ENCODE measurements around the gene RNASEH2C. TPM values are rescaled to one million over a fixed set of nuclear protein-coding genes. Genes with fewer than 3 reads are reported as not detected.

RNASEH2C gene
- total RNA-seq, 8 experiments from 2014 or later: 12.7 to 80.0 (median 25.4) TPM

Other genes starting within 250 kb of the RNASEH2C start
- gene MALAT1, start 221.8 kb downstream of the RNASEH2C start, total RNA-seq: over 10,000 TPM in 4 of 8 experiments, 1,000 to 10,000 TPM in 4; 4,364 to 49,781 (median 11,043) TPM
- 100 to 1,000 TPM in 1 of 8 experiments, 10 to 100 TPM in 7; 39.2 to 119 (median 57.7) TPM for gene SCYL1, start 195.7 kb downstream of the RNASEH2C start, total RNA-seq
- 10 to 100 TPM in 4 of 8 experiments, 1 to 10 TPM in 4; 1.5 to 69.9 (median 25.5) TPM for gene LTBP3, start 162.4 kb downstream of the RNASEH2C start, total RNA-seq
- gene ZNRD2, start 150.3 kb downstream of the RNASEH2C start, total RNA-seq: 10 to 100 TPM; 37.4 to 74.2 (median 55.0) TPM
- gene FAM89B, start 148.3 kb downstream of the RNASEH2C start, total RNA-seq: 10 to 100 TPM; 18.6 to 63.4 (median 28.8) TPM
- 10 to 100 TPM in 3 of 8 experiments, 1 to 10 TPM in 5; 1.5 to 44.6 (median 5.5) TPM for gene EHBP1L1, start 144.7 kb downstream of the RNASEH2C start, total RNA-seq
- gene KCNK7, start 125.0 kb downstream of the RNASEH2C start, total RNA-seq: 1 to 10 TPM in 2 of 8 experiments, under 1 TPM in 5, not detected in 1; 0.18 to 1.9 (median 0.38) TPM
- gene MAP3K11, start 106.6 kb downstream of the RNASEH2C start, total RNA-seq: 10 to 100 TPM in 7 of 8 experiments, 1 to 10 TPM in 1; 7.3 to 33.0 (median 15.9) TPM
- gene PCNX3, start 105.0 kb downstream of the RNASEH2C start, total RNA-seq: 10 to 100 TPM; 12.0 to 52.7 (median 19.5) TPM
- gene SIPA1, start 82.7 kb downstream of the RNASEH2C start, total RNA-seq: 10 to 100 TPM in 3 of 8 experiments, 1 to 10 TPM in 5; 4.8 to 16.1 (median 8.0) TPM
- gene RELA, start 57.9 kb downstream of the RNASEH2C start, total RNA-seq: 10 to 100 TPM; 16.7 to 56.1 (median 32.2) TPM
- 10 to 100 TPM; 33.4 to 66.8 (median 48.6) TPM for gene KAT5, start 8.5 kb downstream of the RNASEH2C start, total RNA-seq
- 10 to 100 TPM in 1 of 8 experiments, 1 to 10 TPM in 7; 2.7 to 12.9 (median 4.8) TPM for gene AP5B1, start 60.2 kb upstream of the RNASEH2C start, total RNA-seq
- under 1 TPM in 5 of 8 experiments, not detected in 3; 0.05 to 0.85 (median 0.21) TPM for gene OVOL1, start 66.3 kb upstream of the RNASEH2C start, total RNA-seq
- 1 to 10 TPM; 1.5 to 6.7 (median 4.2) TPM for gene SNX32, start 113.2 kb upstream of the RNASEH2C start, total RNA-seq
- 1,000 to 10,000 TPM in 1 of 8 experiments, 100 to 1,000 TPM in 7; 482 to 1,056 (median 733) TPM for gene CFL1, start 137.4 kb upstream of the RNASEH2C start, total RNA-seq
- gene MUS81, start 139.6 kb upstream of the RNASEH2C start, total RNA-seq: 10 to 100 TPM; 27.4 to 47.3 (median 42.1) TPM
- 100 to 1,000 TPM in 1 of 8 experiments, 10 to 100 TPM in 3, 1 to 10 TPM in 4; 6.9 to 100 (median 10.4) TPM for gene EFEMP2, start 152.0 kb upstream of the RNASEH2C start, total RNA-seq
- 1 to 10 TPM in 1 of 8 experiments, under 1 TPM in 5, not detected in 2; 0.21 to 1.7 (median 0.56) TPM for gene CTSW, start 159.0 kb upstream of the RNASEH2C start, total RNA-seq
- 10 to 100 TPM; 63.4 to 99.1 (median 84.6) TPM for gene FIBP, start 167.7 kb upstream of the RNASEH2C start, total RNA-seq
- gene CCDC85B, start 169.9 kb upstream of the RNASEH2C start, total RNA-seq: 10 to 100 TPM in 2 of 8 experiments, 1 to 10 TPM in 6; 3.0 to 16.0 (median 6.3) TPM
- 1 to 10 TPM in 4 of 8 experiments, under 1 TPM in 4; 0.33 to 8.8 (median 1.0) TPM for gene FOSL1, start 179.6 kb upstream of the RNASEH2C start, total RNA-seq
- gene C11orf68, start 198.3 kb upstream of the RNASEH2C start, total RNA-seq: 10 to 100 TPM; 10.5 to 24.5 (median 21.5) TPM
- gene DRAP1, start 198.6 kb upstream of the RNASEH2C start, total RNA-seq: 100 to 1,000 TPM in 6 of 8 experiments, 10 to 100 TPM in 2; 81.0 to 228 (median 135) TPM
- 1 to 10 TPM in 1 of 8 experiments, under 1 TPM in 5, not detected in 2; 0.16 to 1.1 (median 0.57) TPM for gene TSGA10IP, start 224.7 kb upstream of the RNASEH2C start, total RNA-seq
- gene SART1, start 240.9 kb upstream of the RNASEH2C start, total RNA-seq: 10 to 100 TPM; 26.6 to 65.4 (median 45.5) TPM

Data from motor neuron (in vitro differentiated cells).